Loucy (cell line): ENCODE data around the gene RAI14.

Experiments used
- EZH2phosphoT487 ChIP-seq: fragments of 200-600 bp; IDR thresholded peaks from 2 replicates; pipeline ENCODE4 v1.6.1; 2018; ENCODE audit warnings: antibody characterized with exemption, mild to moderate bottlenecking, moderate library complexity, borderline replicate concordance
- TF ChIP-seq, protein P1 (sequence below): fragments of 200-600 bp; sonication (generic); conservative IDR thresholded peaks from 2 replicates; pipeline ENCODE4 v1.5.1; 2014; ENCODE audit warnings: mild to moderate bottlenecking, antibody characterized with exemption, low read length

DNA sequence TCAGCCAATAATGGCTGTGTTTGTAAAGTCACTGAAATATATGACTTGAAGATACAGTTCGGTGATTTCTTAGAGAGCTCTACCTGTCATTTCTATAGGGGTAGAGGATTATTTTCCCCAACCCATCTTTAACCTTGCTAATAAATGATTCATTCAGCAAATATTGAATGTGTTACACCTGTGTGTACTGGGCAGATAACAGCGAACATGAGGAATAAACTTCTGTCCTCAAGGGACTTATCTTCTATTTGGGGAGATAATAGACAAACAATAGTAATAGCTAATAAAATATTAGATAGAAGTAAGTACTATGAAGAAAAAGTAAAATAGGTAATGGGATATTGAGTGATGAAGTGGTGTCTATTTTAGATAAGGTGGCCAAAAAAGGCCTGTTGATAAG lies 192.1 kb downstream of the RAI14 start:
- TF ChIP-seq, protein P1, sequence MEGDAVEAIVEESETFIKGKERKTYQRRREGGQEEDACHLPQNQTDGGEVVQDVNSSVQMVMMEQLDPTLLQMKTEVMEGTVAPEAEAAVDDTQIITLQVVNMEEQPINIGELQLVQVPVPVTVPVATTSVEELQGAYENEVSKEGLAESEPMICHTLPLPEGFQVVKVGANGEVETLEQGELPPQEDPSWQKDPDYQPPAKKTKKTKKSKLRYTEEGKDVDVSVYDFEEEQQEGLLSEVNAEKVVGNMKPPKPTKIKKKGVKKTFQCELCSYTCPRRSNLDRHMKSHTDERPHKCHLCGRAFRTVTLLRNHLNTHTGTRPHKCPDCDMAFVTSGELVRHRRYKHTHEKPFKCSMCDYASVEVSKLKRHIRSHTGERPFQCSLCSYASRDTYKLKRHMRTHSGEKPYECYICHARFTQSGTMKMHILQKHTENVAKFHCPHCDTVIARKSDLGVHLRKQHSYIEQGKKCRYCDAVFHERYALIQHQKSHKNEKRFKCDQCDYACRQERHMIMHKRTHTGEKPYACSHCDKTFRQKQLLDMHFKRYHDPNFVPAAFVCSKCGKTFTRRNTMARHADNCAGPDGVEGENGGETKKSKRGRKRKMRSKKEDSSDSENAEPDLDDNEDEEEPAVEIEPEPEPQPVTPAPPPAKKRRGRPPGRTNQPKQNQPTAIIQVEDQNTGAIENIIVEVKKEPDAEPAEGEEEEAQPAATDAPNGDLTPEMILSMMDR = no peak
- no peak for TF ChIP-seq EZH2phosphoT487
